GM10266 (cell line): ENCODE measurements around the gene PPM1L.

Experiments
- DNase-seq: peaks from one replicate; pipeline ENCODE4 v3.0.0; 2012; ENCODE audit errors: extremely low spot score
- TF ChIP-seq, protein P1 (sequence below): IDR thresholded peaks from 2 replicates; pipeline ENCODE4 v1.5.1; 2012; ENCODE audit warnings: mild to moderate bottlenecking, low read depth; ENCODE audit not compliant: control insufficient read depth, insufficient read depth; ENCODE audit errors: missing control alignments

Gene PPM1L

DNA sequence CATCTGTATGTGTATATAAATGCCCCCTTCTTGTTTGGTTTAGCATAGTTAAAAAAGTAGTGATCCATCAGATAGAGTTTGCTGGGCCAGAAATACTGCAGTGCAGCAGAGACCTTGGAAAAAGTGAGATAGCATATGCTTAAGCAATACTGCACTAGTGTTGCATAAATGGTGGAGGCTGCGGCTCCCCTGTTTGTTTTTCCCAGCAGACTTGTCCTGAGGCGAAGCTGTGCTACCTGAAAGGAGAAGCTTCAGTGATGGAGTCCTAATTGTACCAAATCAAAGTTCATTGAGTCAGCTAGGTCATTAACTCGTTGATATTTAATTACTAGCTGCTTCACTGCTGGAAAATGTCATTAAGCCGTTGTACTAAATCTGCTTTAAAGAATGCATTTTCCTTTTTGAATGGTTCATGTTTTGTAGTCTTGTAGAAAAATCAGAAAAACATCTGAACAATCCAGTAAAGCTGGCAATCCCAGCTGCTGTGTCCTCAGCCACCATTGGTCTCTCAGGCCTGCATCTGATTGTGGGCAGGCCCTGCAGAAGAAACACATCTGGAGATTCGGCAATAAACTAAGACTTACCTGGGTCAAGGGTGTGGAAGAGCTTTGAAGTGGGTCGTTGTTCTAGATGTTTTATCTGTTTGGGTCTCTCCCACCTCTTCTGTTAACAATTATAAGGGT is 179.5 kb downstream of the PPM1L start:
- DNase-seq: no peak
- TF ChIP-seq, protein P1, sequence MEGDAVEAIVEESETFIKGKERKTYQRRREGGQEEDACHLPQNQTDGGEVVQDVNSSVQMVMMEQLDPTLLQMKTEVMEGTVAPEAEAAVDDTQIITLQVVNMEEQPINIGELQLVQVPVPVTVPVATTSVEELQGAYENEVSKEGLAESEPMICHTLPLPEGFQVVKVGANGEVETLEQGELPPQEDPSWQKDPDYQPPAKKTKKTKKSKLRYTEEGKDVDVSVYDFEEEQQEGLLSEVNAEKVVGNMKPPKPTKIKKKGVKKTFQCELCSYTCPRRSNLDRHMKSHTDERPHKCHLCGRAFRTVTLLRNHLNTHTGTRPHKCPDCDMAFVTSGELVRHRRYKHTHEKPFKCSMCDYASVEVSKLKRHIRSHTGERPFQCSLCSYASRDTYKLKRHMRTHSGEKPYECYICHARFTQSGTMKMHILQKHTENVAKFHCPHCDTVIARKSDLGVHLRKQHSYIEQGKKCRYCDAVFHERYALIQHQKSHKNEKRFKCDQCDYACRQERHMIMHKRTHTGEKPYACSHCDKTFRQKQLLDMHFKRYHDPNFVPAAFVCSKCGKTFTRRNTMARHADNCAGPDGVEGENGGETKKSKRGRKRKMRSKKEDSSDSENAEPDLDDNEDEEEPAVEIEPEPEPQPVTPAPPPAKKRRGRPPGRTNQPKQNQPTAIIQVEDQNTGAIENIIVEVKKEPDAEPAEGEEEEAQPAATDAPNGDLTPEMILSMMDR: no peak

DNA sequence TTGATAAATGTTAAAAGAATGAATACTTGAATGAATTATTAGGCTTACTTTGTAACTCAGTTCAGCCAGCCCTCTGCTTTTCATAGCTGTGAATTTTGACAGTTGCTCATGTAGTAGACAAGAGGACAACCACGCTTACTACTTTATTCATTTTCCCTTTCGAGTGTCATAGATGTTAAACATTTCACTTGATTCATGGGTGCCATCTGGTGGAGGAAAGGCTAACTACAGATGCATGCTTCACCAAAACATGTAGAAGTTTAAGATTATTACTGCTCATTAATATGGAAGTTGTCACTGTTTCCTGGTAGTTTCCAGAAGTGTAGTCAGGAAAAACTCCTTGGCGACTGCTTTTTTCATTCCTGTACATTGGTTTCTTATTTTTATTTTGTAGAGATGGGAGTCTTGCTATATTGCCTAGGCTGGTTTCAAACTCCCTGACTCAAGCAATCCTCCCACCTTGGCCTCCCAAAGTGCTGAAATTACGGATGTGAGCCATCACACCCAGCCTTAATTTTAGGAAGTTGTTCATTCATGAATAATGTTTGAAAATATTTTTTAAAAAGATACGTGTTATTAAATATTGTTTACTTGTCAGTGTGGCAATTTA is 186.0 kb downstream of the PPM1L start:
- DNase-seq: peak; percentile 37

DNA sequence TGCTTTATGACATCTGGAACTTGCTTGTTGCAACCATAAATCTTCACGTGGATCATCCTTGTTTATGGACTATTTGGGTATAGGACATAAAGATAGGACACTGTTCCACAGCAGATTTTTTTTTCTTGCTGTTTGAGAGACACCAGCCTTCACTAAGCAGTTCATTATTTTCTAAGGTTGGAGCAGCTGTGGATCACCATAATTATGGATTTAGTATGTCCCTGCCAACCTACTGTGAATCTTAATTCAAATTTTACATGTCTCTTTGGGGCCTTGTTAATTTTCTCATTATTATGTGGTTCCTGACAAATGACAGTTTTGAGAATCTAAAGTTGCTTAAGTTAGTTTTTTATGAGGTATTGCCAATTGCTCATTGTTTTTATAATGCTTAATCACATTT is 188.0 kb downstream of the PPM1L start:
- TF ChIP-seq, protein P1: no peak
- no peak for DNase-seq

More for the DNA sequence above, 186.0 kb downstream of the PPM1L start:
- TF ChIP-seq, protein P1: peak; percentile 78

DNA sequence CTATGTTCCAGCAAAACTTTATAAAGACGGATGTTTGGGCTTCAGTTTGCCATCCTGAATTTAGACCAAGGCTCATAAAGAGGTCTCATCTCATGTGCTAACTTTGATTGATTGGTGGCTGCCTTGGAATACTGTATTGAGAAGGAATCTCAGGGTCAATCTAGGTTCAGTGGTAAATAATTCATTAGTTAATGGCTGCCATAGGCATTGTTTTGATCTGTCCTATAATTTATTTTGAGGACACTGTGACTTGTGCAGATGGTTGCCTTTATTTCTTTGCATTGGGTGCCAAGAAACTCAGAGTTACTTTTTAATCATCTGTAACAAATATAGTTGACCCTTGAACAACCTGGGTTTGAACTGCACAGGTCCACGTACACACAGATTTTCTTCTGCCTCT is 189.3 kb downstream of the PPM1L start:
- DNase-seq: no peak
- TF ChIP-seq, protein P1: no peak

DNA sequence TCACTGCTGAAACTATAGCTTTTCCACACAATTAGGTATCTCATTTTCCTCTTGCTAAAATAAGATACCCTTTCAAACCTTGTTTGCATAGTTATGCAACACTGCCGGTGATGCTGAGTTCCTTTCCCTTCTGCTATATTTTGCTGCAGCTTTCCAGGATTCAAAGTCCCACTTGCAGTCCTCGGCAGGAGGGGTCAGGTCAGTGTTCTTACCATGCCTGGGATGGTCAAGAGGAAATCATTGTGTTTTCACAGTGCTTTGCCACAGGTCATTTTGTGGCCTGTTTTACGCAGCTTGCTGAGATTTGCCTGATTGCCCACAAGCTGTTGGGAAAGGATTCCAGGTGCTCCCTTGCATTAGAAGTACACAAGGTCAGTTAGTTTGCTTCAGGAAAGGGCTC is 192.2 kb downstream of the PPM1L start:
- DNase-seq: no peak
- TF ChIP-seq, protein P1: no peak

DNA sequence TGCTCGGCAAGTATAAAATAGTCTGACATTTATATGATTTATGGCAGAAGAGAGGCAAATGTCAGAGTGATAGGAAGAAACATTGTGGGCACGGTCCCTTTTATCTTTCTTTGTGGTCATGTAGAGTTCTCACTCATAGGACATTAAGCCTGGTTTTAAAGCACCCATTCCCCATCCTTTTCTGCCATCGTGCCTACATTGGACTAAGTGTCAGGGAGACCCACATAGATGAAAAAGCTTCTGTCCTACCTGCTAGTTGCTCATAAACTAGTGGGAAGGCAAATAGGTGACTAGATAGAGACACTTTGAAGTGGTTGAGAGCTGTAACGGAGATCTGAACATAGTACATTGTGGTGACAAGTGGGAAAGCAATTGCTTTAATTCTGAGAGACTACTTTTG is 193.4 kb downstream of the PPM1L start:
- TF ChIP-seq, protein P1: no peak
- DNase-seq: no peak

DNA sequence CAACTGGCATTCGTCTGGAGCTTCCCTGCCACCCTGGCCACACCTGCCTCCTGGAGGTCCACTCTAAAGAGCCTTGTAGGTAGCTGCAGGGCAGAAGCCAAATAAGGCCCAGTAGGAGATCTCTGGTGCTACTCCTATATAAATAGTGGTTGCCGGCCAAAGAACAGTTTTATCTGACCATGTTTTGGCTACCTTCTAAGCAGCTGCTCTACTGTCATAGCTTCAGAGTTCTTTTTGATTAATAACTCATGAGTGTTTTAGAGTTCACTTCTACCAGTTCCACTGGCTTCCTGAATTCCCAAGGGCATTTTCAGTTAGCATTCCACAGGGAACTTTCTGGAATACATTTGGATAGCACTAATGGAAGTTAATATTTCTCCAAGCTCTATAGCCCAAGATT is 194.5 kb downstream of the PPM1L start:
- TF ChIP-seq, protein P1: no peak
- no peak for DNase-seq
